ENCODE results near the gene VAC14. TPM values are rescaled to one million over a fixed set of nuclear protein-coding genes. Genes with fewer than 3 reads are reported as not detected.

VAC14 gene
- polyA plus RNA-seq, 1 experiment = 50.7 TPM

GRCh38 chr16:70658921-70659320 is 142.0 kb downstream of the VAC14 start:
- DNase-seq (ENCODE audit: low read depth) = no peak
- TF ChIP-seq CTCF (IDR thresholded peaks at IDR 0.05; ENCODE audit: insufficient read depth, low read depth, low read length) = no peak
- H3K4me3 ChIP-seq (ENCODE audit: low read depth, low read length) = no peak overlapping the region
- H3K36me3 ChIP-seq (ENCODE audit: control insufficient read depth, insufficient read depth, low read length) = peaks cover 22% of the 10 kb centered on the region
- ChIA-PET POLR2A (no interaction called here), CTCF (interaction anchor here (0.8 to 2.2 kb wide), 4 partner anchors 106 to 289 kb away, joined by 3 to 21 read pairs (median 4); no protein-coding TSS in a partner anchor)
- H3K27me3 ChIP-seq (ENCODE audit: control insufficient read depth, insufficient read depth, low read length) = no peaks in the 10 kb centered on the region

- ChIA-PET CTCF (interaction anchor here (1.4 kb wide), 1 partner anchor 288 kb away, joined by 4 read pairs; no protein-coding TSS in a partner anchor), POLR2A (no interaction called here)
- TF ChIP-seq CTCF (IDR thresholded peaks at IDR 0.05; ENCODE audit: insufficient read depth, low read depth, low read length) = no peak
- Histone ChIP-seq H3K27me3 (ENCODE audit: control insufficient read depth, insufficient read depth, low read length) (no peaks in the 10 kb centered on the region), H3K36me3 (ENCODE audit: control insufficient read depth, insufficient read depth, low read length) (peaks cover 14% of the 10 kb centered on the region), H3K4me3 (ENCODE audit: low read depth, low read length) (no peak overlapping the region)
- no peak for DNase-seq (ENCODE audit: low read depth)
These were observed 143.0 kb downstream of the VAC14 start for GRCh38 chr16:70657956-70658355.

GRCh38 chr16:70656712-70657263 is 144.2 kb downstream of the VAC14 start:
- H3K4me3 ChIP-seq (ENCODE audit: low read depth, low read length) = no peak overlapping the region
- DNase-seq (ENCODE audit: low read depth) = no peak
- peaks cover 4% of the 10 kb centered on the region; the same call in 1 of the 2 replicates for H3K36me3 ChIP-seq (ENCODE audit: control insufficient read depth, insufficient read depth, low read length)
- no peaks in the 10 kb centered on the region for H3K27me3 ChIP-seq (ENCODE audit: control insufficient read depth, insufficient read depth, low read length)
- no peak for TF ChIP-seq CTCF (IDR thresholded peaks at IDR 0.05; ENCODE audit: insufficient read depth, low read depth, low read length)
- ChIA-PET POLR2A (no interaction called here), CTCF (interaction anchor here (5.8 kb wide), 1 partner anchor 113 kb away, joined by 63 read pairs; no protein-coding TSS in a partner anchor)

GRCh38 chr16:70656065-70656711 is 144.8 kb downstream of the VAC14 start:
- ChIA-PET POLR2A (no interaction called here), CTCF (interaction anchor here (0.7 to 5.8 kb wide), 3 partner anchors 113 to 286 kb away, joined by 3 to 63 read pairs (median 5); no protein-coding TSS in a partner anchor)
- no peak for TF ChIP-seq CTCF (IDR thresholded peaks at IDR 0.05; ENCODE audit: insufficient read depth, low read depth, low read length)
- no peak for DNase-seq (ENCODE audit: low read depth)
- no peaks in the 10 kb centered on the region for H3K27me3 ChIP-seq (ENCODE audit: control insufficient read depth, insufficient read depth, low read length)
- H3K36me3 ChIP-seq (ENCODE audit: control insufficient read depth, insufficient read depth, low read length) = no peaks in the 10 kb centered on the region
- H3K4me3 ChIP-seq (ENCODE audit: low read depth, low read length) = no peak overlapping the region
